GM20000 (cell line): ENCODE results near the gene COPS8.

Experiments
- DNase-seq: peaks from one replicate; pipeline ENCODE4 v3.0.0; 2012; ENCODE audit warnings: low spot score
- TF ChIP-seq, protein P1 (sequence below): IDR thresholded peaks from 2 replicates; pipeline ENCODE4 v1.5.1; 2012; ENCODE audit warnings: mild to moderate bottlenecking, control low read depth; ENCODE audit errors: extremely low read depth, missing control alignments

COPS8 gene

DNA sequence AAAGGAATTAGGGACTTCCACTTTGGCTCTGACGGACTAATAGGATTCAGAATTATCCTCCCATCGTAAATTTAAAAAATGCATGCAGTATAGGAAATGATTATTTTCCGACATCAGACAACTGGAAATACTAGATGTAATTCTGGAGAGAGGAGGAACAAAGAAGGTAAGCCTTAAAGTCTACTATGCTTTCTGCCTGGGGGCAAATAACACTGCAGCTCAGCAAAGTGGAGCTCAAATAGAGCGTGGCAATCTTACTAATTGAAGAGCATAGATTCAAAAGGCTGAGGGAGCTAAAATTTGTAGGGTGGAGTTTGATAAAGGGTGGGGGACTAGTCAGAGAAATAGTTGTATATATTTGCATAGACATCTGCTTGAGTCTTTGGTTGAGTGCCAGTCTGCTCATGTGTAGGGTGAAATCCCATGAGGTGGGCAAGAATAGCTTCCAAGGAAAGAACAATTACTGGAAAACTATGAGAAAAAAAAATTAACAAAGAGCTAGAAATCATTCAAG, 23.8 kb downstream of the COPS8 start:
- TF ChIP-seq, protein P1, sequence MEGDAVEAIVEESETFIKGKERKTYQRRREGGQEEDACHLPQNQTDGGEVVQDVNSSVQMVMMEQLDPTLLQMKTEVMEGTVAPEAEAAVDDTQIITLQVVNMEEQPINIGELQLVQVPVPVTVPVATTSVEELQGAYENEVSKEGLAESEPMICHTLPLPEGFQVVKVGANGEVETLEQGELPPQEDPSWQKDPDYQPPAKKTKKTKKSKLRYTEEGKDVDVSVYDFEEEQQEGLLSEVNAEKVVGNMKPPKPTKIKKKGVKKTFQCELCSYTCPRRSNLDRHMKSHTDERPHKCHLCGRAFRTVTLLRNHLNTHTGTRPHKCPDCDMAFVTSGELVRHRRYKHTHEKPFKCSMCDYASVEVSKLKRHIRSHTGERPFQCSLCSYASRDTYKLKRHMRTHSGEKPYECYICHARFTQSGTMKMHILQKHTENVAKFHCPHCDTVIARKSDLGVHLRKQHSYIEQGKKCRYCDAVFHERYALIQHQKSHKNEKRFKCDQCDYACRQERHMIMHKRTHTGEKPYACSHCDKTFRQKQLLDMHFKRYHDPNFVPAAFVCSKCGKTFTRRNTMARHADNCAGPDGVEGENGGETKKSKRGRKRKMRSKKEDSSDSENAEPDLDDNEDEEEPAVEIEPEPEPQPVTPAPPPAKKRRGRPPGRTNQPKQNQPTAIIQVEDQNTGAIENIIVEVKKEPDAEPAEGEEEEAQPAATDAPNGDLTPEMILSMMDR, result no peak
- DNase-seq, result no peak

DNA sequence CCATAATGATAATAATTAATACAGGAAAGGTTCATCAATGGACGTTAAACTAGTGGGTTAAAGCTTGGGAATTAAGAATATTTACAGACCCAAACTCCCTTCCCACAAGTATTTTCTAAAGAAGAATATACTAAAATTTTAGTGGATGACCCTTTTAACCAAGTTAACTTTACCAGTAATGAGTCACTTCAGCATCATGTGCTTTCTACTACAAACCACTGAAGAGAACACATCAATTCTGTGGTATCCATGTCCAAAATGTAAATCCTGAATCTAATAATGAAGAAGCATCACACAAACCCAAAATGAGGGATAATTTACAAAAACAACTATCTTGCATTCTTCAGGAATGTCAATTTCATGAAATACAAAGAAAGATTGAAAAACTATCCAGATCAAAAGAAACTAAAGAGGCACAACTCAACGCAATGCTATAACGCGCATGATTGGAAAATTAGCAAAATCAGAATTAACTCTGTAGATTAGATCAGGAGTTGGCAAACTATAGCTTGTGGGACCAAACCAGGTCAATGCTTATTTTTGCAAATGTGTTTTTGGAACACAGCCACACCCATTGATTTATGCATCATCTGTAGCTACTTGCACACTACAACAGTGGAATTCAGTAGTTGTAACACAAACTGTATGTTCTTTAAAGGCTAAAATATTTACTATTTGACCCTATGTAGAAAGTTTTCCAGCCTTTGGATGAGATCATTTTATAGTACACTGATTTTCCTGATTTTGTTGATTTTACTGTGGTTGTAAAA, 27.5 kb downstream of the COPS8 start:
- TF ChIP-seq, protein P1, result no peak

DNA sequence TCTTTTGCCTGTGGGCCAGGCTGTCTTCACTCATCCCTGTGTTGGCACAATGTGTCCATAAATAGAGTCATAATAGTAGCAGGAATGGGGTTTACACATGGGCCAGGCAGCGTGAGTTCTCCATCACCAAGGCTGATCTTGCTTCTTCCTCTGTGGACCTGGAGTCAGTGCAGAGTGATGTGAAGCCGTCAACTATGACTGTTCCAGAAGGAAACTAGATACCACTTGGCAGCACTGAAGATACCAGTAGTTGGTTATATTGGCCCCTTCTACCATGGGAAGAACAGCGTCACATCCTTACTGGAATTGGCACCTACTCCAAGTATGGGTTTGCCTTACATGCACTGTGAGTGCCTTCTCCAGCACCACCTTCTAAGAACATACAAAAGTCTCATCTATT, 30.2 kb downstream of the COPS8 start:
- TF ChIP-seq, protein P1, result no peak
- no peak for DNase-seq

More for the DNA sequence above, 27.5 kb downstream of the COPS8 start:
- no peak for DNase-seq

DNA sequence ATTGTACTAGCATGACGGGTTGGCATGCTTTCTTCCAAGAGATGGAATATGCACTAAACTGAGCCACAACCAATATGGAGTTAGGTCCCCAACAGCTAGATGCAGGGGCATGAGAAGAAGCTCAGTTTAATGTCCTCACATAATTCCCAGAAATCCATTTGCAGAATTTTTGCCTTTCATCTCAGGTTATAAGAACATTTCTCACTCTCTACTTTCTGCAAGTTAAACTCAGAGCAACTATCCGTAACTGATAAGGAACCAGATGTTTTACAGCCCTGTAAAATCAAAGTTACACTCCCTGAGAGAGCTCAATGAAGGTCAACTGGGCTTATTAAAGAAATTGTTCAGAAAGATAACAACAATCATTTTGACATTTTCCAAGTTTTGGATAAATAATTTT, 30.7 kb downstream of the COPS8 start:
- DNase-seq, result no peak
- TF ChIP-seq, protein P1, result no peak

DNA sequence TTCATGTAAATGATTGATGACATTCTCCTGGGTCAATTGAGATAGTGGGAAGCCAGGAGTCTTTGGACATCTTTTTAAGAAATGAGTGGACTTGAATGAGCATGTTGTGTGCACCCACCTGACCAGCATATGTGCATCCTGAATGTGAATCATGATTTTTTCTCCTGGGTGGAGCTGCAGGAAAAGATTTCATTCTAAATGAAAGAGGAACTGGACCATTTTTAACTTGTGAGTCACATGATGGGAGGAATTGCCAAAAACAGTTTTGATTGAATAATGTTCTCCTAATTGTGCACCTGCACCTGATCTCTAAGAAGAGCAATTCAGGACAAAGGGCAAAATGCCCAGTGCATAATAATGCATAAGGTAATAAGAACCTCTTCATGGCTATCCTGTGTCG, 32.3 kb downstream of the COPS8 start:
- TF ChIP-seq, protein P1, result no peak
- no peak for DNase-seq

DNA sequence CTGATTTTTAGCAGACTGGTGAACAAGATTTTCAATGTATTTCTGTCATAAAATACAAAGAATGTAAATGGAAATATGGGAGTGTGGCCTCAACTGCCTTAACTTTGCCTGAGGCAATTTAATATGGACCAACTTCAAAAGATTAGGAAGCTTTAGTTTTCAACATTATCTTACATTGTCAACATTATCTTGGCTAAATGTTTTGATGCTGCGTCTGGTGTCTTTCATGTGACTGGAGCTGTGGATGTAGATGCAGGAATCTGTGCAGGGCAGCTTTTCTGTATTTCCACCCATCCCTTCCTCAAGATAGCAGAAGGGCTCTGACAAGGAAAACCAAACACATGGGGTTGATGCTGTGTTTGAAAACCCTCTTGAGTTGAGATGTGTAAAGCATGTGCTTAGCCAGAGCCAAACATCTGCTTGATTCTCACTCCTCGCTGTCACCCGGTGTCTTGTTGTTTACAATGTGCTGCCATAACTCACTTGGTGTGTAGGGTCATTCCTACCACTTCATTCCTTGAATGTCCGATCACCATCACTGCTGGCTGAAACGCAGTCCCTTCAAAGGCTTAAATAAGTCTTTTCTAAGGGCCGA, 33.0 kb downstream of the COPS8 start:
- TF ChIP-seq, protein P1, result no peak
- DNase-seq, result no peak

DNA sequence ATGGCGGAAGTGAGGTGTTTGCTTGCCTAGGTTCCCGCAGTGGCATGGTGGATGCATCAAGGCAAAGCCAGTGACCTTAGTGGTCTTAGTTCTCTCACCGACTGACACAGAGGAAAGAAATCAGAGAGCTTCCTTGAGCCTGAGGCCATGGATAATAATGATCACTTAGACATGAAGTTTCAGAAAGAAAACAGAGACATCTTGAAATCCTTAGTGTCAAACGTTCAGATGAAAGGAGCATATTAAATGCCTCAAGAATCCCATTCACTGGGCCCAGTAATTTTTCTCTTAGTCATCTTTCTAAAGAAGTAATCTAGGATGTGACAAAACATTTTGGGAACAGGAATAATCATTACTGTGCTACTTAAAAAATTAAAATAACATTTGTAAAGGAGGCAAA, 35.2 kb downstream of the COPS8 start:
- TF ChIP-seq, protein P1, result no peak
- no peak for DNase-seq
